GM12864 (cell line): Measurements from ENCODE around the gene LRTM2.
A peak's percentile ranks its signal among the peaks of the same experiment; 100 is the strongest.

Experiments used
- DNase-seq: peaks from one replicate; pipeline ENCODE4 v3.0.0-alpha.2; 2011; ENCODE audit warnings: low read depth
- H3K4me3 ChIP-seq: 2 replicates; pipeline ENCODE4 v1.5.1; 2011; ENCODE audit warnings: mild to moderate bottlenecking, low read depth, low read length, control low read depth
- TF ChIP-seq, protein P1 (sequence below): IDR thresholded peaks from 2 replicates; pipeline ENCODE4 v1.5.1; 2011; ENCODE audit warnings: low read depth, mild to moderate bottlenecking, moderate library complexity, low read length, control low read depth, inconsistent platforms; ENCODE audit errors: missing control alignments

LRTM2 gene

DNA sequence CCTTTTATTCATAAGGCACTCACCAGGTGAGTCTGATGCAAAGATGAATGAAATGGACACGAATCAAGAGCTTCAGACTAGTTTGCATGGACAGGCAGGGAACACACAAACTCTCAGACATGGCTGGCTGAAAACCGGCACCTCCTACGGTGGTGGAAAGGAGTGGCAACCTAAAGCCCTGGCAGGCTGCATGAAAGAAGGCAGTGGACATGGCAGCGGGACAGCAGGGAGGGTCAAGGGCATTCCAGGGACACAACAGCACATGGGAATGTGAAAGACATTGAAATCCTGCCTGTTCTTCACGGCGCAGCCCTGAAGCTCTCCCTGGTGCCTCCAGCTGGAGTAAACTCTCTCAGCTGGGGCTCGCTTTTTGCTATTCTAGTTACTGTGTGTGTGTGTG is 16.6 kb upstream of the LRTM2 start:
- DNase-seq, result no peak
- H3K4me3 ChIP-seq, result no peak overlapping the region
- TF ChIP-seq, protein P1, sequence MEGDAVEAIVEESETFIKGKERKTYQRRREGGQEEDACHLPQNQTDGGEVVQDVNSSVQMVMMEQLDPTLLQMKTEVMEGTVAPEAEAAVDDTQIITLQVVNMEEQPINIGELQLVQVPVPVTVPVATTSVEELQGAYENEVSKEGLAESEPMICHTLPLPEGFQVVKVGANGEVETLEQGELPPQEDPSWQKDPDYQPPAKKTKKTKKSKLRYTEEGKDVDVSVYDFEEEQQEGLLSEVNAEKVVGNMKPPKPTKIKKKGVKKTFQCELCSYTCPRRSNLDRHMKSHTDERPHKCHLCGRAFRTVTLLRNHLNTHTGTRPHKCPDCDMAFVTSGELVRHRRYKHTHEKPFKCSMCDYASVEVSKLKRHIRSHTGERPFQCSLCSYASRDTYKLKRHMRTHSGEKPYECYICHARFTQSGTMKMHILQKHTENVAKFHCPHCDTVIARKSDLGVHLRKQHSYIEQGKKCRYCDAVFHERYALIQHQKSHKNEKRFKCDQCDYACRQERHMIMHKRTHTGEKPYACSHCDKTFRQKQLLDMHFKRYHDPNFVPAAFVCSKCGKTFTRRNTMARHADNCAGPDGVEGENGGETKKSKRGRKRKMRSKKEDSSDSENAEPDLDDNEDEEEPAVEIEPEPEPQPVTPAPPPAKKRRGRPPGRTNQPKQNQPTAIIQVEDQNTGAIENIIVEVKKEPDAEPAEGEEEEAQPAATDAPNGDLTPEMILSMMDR, result no peak

GRCh38 chr12:1804545-1805332 is 15.6 kb upstream of the LRTM2 start:
- TF ChIP-seq, protein P1, result no peak
- no peak overlapping the region for H3K4me3 ChIP-seq
- peak; percentile 75 for DNase-seq

GRCh38 chr12:1805441-1806081 is 14.8 kb upstream of the LRTM2 start:
- TF ChIP-seq, protein P1, result no peak
- DNase-seq, result no peak
- no peak overlapping the region for H3K4me3 ChIP-seq

DNA sequence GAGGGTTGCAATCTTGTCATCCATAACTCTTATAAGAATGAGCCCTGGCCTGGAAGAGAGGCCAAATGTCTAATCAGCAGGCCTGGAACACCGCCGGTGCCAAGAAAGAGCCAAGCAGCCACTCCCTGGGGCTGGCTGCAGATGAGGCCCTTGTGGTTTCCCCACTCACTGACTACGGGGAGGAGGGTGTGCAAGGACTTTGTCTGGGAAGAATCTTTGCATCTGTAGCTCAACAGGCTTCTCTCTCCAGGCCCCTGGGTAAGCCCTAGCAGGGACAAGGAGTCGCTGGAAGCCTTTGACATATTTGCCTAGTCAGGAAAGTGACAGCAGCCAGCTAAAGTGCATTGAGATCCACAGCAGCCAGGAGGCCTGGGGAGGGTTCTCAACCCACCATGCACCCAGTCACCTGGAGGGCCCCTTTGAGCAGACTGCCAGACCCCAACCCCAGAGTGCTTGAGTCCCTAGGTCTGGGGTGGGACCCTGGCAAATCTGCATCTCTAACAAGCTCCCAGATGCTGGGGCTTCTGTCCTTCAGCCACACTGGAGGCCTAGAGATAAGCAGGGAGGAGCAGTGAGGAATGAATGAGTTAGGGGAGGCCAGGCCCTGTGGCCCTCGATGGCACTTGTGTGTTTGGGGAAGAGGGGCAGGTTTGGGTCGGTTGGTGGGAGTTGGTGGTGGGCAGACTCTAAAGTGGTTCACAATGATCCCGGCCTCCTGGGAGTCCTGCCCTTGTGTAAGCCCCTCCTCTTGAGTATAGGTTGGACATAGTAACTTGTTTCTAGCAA is 13.9 kb upstream of the LRTM2 start:
- TF ChIP-seq, protein P1, result no peak
- DNase-seq, result no peak

GRCh38 chr12:1807087-1807860 is 13.1 kb upstream of the LRTM2 start:
- H3K4me3 ChIP-seq, result no peak overlapping the region
- DNase-seq, result no peak
- TF ChIP-seq, protein P1, result no peak

More for the DNA sequence above, 13.9 kb upstream of the LRTM2 start:
- no peak overlapping the region for H3K4me3 ChIP-seq

DNA sequence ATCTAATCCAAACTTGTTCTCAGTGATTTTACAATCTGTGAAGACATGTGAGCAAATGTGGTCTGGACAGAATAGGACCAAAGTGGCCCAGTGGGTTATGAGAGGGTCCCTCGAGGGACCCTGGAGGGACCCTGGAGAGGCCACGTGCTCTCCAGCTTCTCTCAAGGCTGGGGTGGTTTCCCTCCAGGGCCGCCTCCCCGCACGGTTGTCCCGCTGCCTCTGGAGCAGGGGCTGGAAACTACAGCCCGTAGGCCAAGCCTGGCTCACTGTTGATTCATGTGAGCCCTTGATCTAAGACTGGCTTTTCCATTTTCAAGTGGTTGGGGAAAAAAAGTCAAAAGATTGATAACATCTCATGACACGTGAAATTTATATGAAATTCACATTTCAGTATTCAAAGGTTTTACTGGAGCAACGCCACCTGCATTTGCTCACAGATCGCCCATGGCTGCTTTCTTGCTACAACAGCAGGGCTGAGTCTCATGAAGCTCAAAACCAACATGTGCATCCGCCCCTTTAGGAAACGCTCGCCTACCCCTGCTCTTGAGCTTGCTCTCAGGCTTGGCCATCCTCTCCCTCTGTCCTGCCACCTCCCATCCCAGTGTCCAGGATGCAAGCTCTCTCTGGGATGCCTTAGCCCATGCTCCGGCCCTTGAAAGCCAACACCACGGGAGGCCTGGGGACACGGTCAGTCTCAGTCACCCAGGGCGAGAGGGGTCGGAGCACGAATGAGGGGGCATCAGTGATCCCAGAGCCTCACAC is 12.1 kb upstream of the LRTM2 start:
- no peak for DNase-seq
- H3K4me3 ChIP-seq, result no peak overlapping the region
- TF ChIP-seq, protein P1, result no peak
